Measurements from ENCODE around the gene ZMIZ1. TPM values are rescaled to one million over a fixed set of nuclear protein-coding genes. Genes with fewer than 3 reads are reported as not detected.

Gene ZMIZ1
- total RNA-seq, 1 experiment from 2014 or later: 34.2 TPM

DNA sequence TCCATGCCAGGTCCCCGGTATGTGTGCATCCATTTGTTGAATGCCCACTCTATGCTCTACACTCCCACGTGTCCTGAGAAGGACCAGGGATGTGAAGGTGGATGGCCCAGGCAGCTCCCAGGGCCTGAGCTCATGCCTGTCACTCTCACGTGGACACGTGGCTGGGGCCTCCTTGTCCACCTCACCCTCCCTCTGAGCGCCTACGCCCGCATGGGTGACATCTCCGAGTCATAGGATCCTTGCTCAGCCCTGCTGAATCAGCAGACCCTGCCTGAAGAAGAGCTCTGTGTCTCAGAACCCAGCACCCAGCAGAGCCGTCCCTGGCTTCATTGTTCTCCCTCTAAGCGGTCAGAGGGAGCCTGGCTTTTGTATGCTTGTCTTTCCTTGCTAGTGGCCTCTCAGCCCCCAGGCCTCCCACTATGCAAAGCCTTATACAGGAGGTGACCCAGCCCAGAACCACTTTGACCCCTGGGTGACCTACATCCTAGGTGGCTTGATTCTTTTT lies 170.6 kb downstream of the ZMIZ1 start:
- ChIA-PET CTCF (no interaction called here), POLR2A (no interaction called here)
- intact Hi-C loops (cut with micrococcal nuclease; ENCODE audit: unreplicated experiment) (no loop called here), in situ Hi-C loops (cut with HindIII; ENCODE audit: low pct_unique_long_range_greater_than_20kb, low sequenced_read_pairs) (no loop called here)
- H3K27ac ChIP-seq (ENCODE audit: low read length): no peak overlapping the region
- no peak overlapping the region for H3K4me3 ChIP-seq (ENCODE audit: low read depth in 2 of 2, low read length in 2 of 2)
- ATAC-seq (peak; percentile 38; the same call in 1 of the 2 replicates), DNase-seq (ENCODE audit: low read depth, low spot score) (no peak)
- H3K9me3 ChIP-seq (ENCODE audit: control insufficient read depth, insufficient read depth, low read depth, low read length): no peaks in the 10 kb centered on the region
- no peaks in the 10 kb centered on the region for H3K36me3 ChIP-seq (ENCODE audit: control insufficient read depth, insufficient read depth, low read length)
- no TSS peak for BruUV-seq (replicated peaks)
- no peak for TF ChIP-seq POLR2AphosphoS5 (IDR thresholded peaks at IDR 0.05; ENCODE audit: low read depth, low read length)
- TF ChIP-seq SIN3A (IDR thresholded peaks at IDR 0.05; ENCODE audit: borderline replicate concordance, insufficient read depth, low read depth, low read length): no peak
- TF ChIP-seq, protein P1, sequence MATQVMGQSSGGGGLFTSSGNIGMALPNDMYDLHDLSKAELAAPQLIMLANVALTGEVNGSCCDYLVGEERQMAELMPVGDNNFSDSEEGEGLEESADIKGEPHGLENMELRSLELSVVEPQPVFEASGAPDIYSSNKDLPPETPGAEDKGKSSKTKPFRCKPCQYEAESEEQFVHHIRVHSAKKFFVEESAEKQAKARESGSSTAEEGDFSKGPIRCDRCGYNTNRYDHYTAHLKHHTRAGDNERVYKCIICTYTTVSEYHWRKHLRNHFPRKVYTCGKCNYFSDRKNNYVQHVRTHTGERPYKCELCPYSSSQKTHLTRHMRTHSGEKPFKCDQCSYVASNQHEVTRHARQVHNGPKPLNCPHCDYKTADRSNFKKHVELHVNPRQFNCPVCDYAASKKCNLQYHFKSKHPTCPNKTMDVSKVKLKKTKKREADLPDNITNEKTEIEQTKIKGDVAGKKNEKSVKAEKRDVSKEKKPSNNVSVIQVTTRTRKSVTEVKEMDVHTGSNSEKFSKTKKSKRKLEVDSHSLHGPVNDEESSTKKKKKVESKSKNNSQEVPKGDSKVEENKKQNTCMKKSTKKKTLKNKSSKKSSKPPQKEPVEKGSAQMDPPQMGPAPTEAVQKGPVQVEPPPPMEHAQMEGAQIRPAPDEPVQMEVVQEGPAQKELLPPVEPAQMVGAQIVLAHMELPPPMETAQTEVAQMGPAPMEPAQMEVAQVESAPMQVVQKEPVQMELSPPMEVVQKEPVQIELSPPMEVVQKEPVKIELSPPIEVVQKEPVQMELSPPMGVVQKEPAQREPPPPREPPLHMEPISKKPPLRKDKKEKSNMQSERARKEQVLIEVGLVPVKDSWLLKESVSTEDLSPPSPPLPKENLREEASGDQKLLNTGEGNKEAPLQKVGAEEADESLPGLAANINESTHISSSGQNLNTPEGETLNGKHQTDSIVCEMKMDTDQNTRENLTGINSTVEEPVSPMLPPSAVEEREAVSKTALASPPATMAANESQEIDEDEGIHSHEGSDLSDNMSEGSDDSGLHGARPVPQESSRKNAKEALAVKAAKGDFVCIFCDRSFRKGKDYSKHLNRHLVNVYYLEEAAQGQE (IDR thresholded peaks at IDR 0.05; ENCODE audit: insufficient read depth in 1 of 2, low read depth in 2 of 2, low read length in 1 of 2): no peak
- no peak for TF ChIP-seq TCF7L2 (IDR thresholded peaks at IDR 0.05; ENCODE audit: low read depth, low read length)
- no peaks in the 10 kb centered on the region for H3K27me3 ChIP-seq (ENCODE audit: control insufficient read depth, insufficient read depth, low read length)
- no peaks in the 10 kb centered on the region for H3K4me1 ChIP-seq (ENCODE audit: control insufficient read depth, insufficient read depth, low read length)

DNA sequence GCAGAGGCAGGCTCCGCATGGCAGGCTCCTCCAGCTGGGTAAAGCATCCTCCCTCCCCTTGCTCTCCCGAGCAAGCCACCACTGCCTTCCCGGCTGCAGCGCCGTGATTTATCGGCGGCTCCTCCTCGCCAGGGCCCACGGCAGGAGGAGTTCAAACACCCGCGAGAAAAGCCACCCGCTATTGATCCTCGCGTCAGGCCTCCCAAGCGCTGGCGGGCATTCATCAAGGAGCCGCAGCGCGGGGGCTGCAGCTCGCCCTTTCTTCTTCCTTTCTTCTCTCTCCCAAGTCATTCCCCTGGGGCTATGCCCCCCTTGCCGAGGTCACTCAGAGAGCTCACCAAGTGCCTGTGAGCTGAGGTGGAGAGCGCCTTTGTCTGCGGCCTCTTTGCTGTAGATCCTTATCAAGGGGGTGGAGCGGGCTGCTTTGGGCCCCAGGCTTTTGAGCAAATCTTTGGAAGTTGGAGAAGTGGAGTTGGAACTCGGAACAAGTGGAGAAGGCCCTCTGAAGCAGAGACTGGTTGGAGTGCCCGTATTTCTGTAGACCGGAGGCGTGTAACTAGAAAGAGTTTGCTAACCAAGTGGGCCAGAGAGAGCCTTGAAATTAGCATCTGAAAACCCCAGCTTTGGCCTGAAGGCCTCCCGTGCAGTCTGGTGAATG lies 171.3 kb downstream of the ZMIZ1 start:
- in situ Hi-C loops (cut with HindIII; ENCODE audit: low pct_unique_long_range_greater_than_20kb, low sequenced_read_pairs) (no loop called here), intact Hi-C loops (cut with micrococcal nuclease; ENCODE audit: unreplicated experiment) (no loop called here)
- Histone ChIP-seq H3K27me3 (ENCODE audit: control insufficient read depth, insufficient read depth, low read length) (no peaks in the 10 kb centered on the region), H3K4me3 (ENCODE audit: low read depth in 2 of 2, low read length in 2 of 2) (no peak overlapping the region), H3K27ac (ENCODE audit: low read length) (no peak overlapping the region), H3K36me3 (ENCODE audit: control insufficient read depth, insufficient read depth, low read length) (no peaks in the 10 kb centered on the region), H3K9me3 (ENCODE audit: control insufficient read depth, insufficient read depth, low read depth, low read length) (no peaks in the 10 kb centered on the region), H3K4me1 (ENCODE audit: control insufficient read depth, insufficient read depth, low read length) (no peaks in the 10 kb centered on the region)
- ChIA-PET CTCF (interaction anchor here (0.6 kb wide), 1 partner anchor 53 kb away, joined by 3 read pairs; no protein-coding TSS in a partner anchor), POLR2A (interaction anchor here (0.5 kb wide), 1 partner anchor 294 kb away, joined by 6 read pairs; no protein-coding TSS in a partner anchor)
- TF ChIP-seq CTCF (IDR thresholded peaks at IDR 0.05) (no peak), TCF7L2 (IDR thresholded peaks at IDR 0.05; ENCODE audit: low read depth, low read length) (no peak), POLR2AphosphoS5 (IDR thresholded peaks at IDR 0.05; ENCODE audit: low read depth, low read length) (no peak), SIN3A (IDR thresholded peaks at IDR 0.05; ENCODE audit: borderline replicate concordance, insufficient read depth, low read depth, low read length) (no peak)
- TF ChIP-seq, protein P1 (IDR thresholded peaks at IDR 0.05; ENCODE audit: insufficient read depth in 1 of 2, low read depth in 2 of 2, low read length in 1 of 2): no peak
- BruUV-seq (replicated peaks): no TSS peak
- no peak for DNase-seq (ENCODE audit: low read depth, low spot score)
- ATAC-seq: no peak
